HUES6 (cell line): ENCODE results near the gene DTNB.
A peak's percentile ranks its signal among the peaks of the same experiment; 100 is the strongest.

ENCODE experiments used
- H3K27ac ChIP-seq: 2 replicates; pipeline ENCODE4 v1.7.0; 2013; ENCODE audit warnings: low read depth, mild to moderate bottlenecking, low read length, inconsistent platforms
- H3K27me3 ChIP-seq: 2 replicates; pipeline ENCODE4 v1.6.1; 2013; ENCODE audit warnings: low read length; ENCODE audit not compliant: control insufficient read depth, insufficient read depth
- H3K36me3 ChIP-seq: 2 replicates; pipeline ENCODE4 v1.6.1; 2013; ENCODE audit warnings: low read length; ENCODE audit not compliant: control insufficient read depth, insufficient read depth
- H3K4me1 ChIP-seq: 2 replicates; pipeline ENCODE4 v1.6.1; 2013; ENCODE audit warnings: low read length; ENCODE audit not compliant: control insufficient read depth, insufficient read depth
- H3K4me3 ChIP-seq: 2 replicates; pipeline ENCODE4 v1.5.1; 2013; ENCODE audit warnings: low read depth, low read length
- H3K9ac ChIP-seq: one replicate; pipeline ENCODE4 v1.6.1; 2013; ENCODE audit warnings: mild to moderate bottlenecking, low read length
- H3K9me3 ChIP-seq: 2 replicates; pipeline ENCODE4 v1.6.1; 2013; ENCODE audit warnings: low read depth, low read length; ENCODE audit not compliant: control insufficient read depth, insufficient read depth

The DTNB gene

DNA sequence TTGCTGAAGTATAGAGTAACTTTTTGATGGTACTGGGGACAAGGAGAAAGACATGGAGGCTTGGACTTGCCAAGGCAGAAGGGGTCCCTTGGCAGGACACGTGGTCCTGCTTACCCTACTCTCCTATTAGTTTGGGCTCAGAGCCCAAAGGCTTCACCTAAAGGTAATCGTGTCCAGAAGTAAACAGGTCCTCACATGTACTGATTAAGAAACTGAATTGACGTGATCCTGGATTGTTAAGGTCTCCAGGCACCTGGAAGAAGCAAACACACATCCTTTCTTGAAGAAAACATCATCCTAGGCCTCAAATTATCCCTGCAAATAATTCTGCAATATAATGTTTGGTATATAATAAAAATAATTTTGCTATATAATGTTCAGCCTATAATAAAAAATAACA, 50.0 kb downstream of the DTNB start:
- peak overlapping the region; percentile 2 for H3K9ac ChIP-seq
- peaks cover 27% of the 10 kb centered on the region for H3K36me3 ChIP-seq
- no peaks in the 10 kb centered on the region for H3K27me3 ChIP-seq
- H3K9me3 ChIP-seq: no peaks in the 10 kb centered on the region
- H3K27ac ChIP-seq: no peak overlapping the region
- H3K4me3 ChIP-seq: no peak overlapping the region
- no peaks in the 10 kb centered on the region for H3K4me1 ChIP-seq

- H3K9me3 ChIP-seq: no peaks in the 10 kb centered on the region
- peaks cover 14% of the 10 kb centered on the region; the same call in 1 of the 2 replicates for H3K36me3 ChIP-seq
- no peak overlapping the region for H3K4me3 ChIP-seq
- peaks cover 3% of the 10 kb centered on the region for H3K4me1 ChIP-seq
- H3K27me3 ChIP-seq: no peaks in the 10 kb centered on the region
- H3K27ac ChIP-seq: no peak overlapping the region
- no peak overlapping the region for H3K9ac ChIP-seq
Measured at GRCh38 chr2:25620711-25621110, 52.7 kb downstream of the DTNB start.

DNA sequence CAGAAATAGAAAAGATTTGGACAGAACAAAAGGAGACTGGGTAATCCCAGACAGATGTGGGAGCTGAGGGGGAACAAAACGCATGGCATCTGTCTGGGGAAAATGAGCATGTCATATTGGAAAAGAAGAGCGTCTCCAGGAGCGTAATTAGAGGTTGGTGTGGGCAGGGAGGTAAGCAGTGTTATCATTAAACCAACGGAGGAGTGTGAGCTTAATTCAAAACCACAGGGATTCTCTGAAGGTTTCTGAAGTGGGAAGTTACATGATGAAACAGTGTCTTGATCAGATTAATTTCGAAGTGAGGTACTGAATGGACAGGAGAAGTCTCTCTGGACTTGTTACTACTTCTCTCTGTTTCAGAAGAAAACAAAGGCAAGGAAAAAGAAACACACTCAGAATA, 53.3 kb downstream of the DTNB start:
- Histone ChIP-seq H3K27ac (no peak overlapping the region), H3K9ac (no peak overlapping the region), H3K27me3 (no peaks in the 10 kb centered on the region), H3K4me1 (peaks cover 9% of the 10 kb centered on the region), H3K4me3 (no peak overlapping the region), H3K36me3 (peaks cover 11% of the 10 kb centered on the region; the same call in 1 of the 2 replicates), H3K9me3 (no peaks in the 10 kb centered on the region)

GRCh38 chr2:25619185-25619584, 54.2 kb downstream of the DTNB start:
- Histone ChIP-seq H3K4me1 (peaks cover 13% of the 10 kb centered on the region), H3K36me3 (peaks cover 11% of the 10 kb centered on the region; the same call in 1 of the 2 replicates), H3K4me3 (no peak overlapping the region), H3K27me3 (no peaks in the 10 kb centered on the region), H3K27ac (no peak overlapping the region), H3K9ac (no peak overlapping the region), H3K9me3 (no peaks in the 10 kb centered on the region)

DNA sequence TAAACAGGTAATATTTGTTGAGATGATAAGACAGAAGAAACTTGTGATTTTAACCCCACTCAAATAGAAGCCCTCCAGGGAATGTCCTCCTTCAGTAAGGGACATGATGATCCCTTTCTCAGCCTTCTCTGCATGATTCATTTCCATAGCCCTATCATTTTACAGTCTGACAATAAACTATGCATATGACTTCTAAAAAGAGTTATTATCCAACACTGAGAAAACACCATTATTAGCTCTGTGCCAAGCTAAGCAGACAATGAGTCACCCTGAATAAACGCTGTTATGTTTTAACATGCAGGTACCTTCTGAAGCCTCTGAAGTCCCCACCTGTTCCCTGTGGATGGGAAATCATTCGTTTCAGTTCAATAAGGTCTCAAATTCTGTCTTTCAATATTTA, 54.7 kb downstream of the DTNB start:
- Histone ChIP-seq H3K4me3 (no peak overlapping the region), H3K36me3 (0 out of 2 replicates have a peak, but pooled peaks cover 11% of the 10 kb centered on the region), H3K4me1 (peaks cover 13% of the 10 kb centered on the region), H3K9ac (no peak overlapping the region), H3K27me3 (no peaks in the 10 kb centered on the region), H3K27ac (no peak overlapping the region), H3K9me3 (no peaks in the 10 kb centered on the region)

GRCh38 chr2:25617948-25618646, 55.3 kb downstream of the DTNB start:
- Histone ChIP-seq H3K4me3 (no peak overlapping the region), H3K4me1 (peaks cover 13% of the 10 kb centered on the region), H3K9me3 (no peaks in the 10 kb centered on the region), H3K36me3 (0 out of 2 replicates have a peak, but pooled peaks cover 7% of the 10 kb centered on the region), H3K27me3 (no peaks in the 10 kb centered on the region), H3K27ac (no peak overlapping the region), H3K9ac (no peak overlapping the region)

DNA sequence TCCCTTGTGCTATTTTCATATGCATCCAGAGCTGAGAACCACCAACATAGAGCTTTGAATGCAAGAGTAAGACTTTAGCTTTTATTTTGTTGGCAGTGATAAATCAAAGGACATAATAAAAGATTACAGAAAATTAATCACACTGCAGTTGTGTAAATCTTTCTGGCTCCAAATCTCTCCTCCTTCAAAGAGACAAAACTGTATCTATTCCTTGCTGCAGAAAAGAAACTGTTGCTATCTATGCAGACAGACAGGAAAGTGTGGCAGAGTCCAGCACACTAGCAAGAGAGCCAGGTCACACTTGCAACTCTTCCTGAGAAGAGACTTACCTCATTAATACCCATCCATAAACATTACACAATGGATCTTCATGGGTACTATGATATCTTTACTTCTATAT, 57.5 kb downstream of the DTNB start:
- H3K27ac ChIP-seq: no peak overlapping the region
- H3K9me3 ChIP-seq: no peaks in the 10 kb centered on the region
- no peaks in the 10 kb centered on the region for H3K27me3 ChIP-seq
- no peak overlapping the region for H3K9ac ChIP-seq
- no peak overlapping the region for H3K4me3 ChIP-seq
- H3K4me1 ChIP-seq: peaks cover 13% of the 10 kb centered on the region
- 0 out of 2 replicates have a peak, but pooled peaks cover 3% of the 10 kb centered on the region for H3K36me3 ChIP-seq

DNA sequence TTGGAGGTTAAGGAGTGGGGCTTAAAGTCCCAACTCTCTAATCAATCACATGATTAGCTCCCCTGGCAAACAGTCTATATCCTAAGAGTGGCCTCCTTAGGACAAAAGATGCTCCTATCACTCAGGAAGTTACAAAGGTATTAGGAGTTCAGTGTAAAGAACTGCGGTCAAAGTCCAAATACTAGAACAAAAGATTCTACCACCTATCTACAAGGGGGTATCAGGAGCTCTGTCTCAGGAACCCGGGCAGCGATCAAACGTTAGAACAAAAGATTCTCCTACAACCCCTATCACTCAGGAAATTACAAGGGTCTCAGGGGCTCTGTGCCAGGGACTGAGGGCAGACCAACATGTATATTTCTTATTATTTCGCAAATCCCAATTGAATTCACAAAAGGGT, 58.0 kb downstream of the DTNB start:
- Histone ChIP-seq H3K36me3 (0 out of 2 replicates have a peak, but pooled peaks cover 3% of the 10 kb centered on the region), H3K27me3 (no peaks in the 10 kb centered on the region), H3K27ac (no peak overlapping the region; the same call in 1 of the 2 replicates), H3K4me1 (peaks cover 13% of the 10 kb centered on the region), H3K9ac (no peak overlapping the region), H3K9me3 (no peaks in the 10 kb centered on the region), H3K4me3 (no peak overlapping the region)

- Histone ChIP-seq H3K27me3 (no peaks in the 10 kb centered on the region), H3K4me1 (peaks cover 13% of the 10 kb centered on the region), H3K9me3 (no peaks in the 10 kb centered on the region), H3K36me3 (no peaks in the 10 kb centered on the region), H3K4me3 (no peak overlapping the region), H3K9ac (no peak overlapping the region), H3K27ac (no peak overlapping the region)
Measured at GRCh38 chr2:25614711-25615110, 58.7 kb downstream of the DTNB start.

GRCh38 chr2:25608718-25609117, 64.7 kb downstream of the DTNB start:
- H3K9ac ChIP-seq: no peak overlapping the region
- no peak overlapping the region for H3K4me3 ChIP-seq
- no peaks in the 10 kb centered on the region for H3K36me3 ChIP-seq
- H3K27ac ChIP-seq: no peak overlapping the region
- no peaks in the 10 kb centered on the region for H3K27me3 ChIP-seq
- no peaks in the 10 kb centered on the region for H3K4me1 ChIP-seq
- no peaks in the 10 kb centered on the region for H3K9me3 ChIP-seq

DNA sequence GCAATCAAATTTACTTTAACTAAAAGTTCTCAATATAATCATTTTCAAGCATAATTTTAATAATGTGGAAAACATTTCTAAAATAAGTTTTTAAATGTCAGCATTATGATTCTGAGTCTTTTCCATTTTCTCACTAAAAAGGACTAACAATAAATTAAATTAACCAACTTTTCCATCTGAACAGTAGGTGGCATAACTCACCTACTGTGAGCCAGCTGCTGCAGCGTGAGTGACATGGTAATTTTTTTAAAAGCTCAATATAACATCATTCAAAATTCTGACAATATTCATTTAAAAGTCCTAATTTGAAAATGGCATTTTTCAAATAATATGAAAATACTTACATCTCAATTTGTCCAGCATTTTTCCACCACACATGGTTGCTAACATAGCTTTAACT, 66.5 kb downstream of the DTNB start:
- Histone ChIP-seq H3K9ac (no peak overlapping the region), H3K4me3 (no peak overlapping the region)

More for the DNA sequence above, 66.5 kb downstream of the DTNB start:
- no peaks in the 10 kb centered on the region for H3K36me3 ChIP-seq
- no peaks in the 10 kb centered on the region for H3K27me3 ChIP-seq
- no peaks in the 10 kb centered on the region for H3K4me1 ChIP-seq
- H3K9me3 ChIP-seq: no peaks in the 10 kb centered on the region
- no peak overlapping the region for H3K27ac ChIP-seq
